Stimulated activated CD8-positive, alpha-beta memory T cell treated with anti-CD3 and anti-CD28 coated beads, Interleukin-15, amount 100 ng/mL, for 48 hours (primary cell): ENCODE measurements around the gene BMPR1B.

Source experiments
- DNase-seq, 2 donors: peaks; one replicate each; pipeline ENCODE4 v3.0.0-alpha.2; 2020; ENCODE audit warnings: low read depth in 2 of 2

BMPR1B gene

DNA sequence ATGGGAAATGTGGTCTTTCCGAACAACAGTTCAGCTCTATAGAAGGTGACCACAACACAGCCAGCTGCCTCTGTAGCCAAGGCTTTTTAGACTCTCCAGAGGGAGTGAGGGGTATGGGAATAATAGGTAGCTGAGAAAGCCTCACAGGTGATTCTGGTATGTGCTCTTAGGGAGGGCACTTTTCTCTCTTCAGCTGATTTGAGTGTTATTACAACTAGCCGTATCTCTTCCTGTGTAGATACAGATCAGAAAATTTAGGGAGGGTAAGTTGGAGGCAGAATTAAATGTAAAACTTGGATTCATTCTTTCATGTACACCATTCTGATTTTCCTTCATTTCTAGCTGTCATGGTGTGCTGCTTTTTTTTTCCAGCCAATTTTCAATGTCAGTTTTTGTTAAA is 154.9 kb downstream of the BMPR1B start:
- no peak for DNase-seq

DNA sequence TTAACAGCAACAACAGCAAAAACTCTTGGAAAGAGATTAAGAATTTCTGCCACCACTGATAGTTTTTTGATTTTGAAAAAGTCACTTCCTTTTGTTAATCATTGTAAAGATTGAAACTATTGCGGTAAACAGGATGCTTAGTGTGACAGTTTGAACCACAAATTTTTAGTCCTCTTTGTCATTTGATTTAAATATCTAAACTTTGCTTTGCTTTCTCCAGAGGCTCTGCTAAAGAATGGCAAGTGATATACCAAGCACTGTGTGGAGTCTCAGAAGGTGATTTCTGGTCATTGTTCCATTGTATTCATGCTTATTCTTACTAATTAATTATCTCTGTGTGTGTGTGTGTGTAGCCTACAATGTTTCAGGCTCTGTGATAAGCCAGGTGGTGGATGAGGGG is 155.6 kb downstream of the BMPR1B start:
- no peak for DNase-seq

DNA sequence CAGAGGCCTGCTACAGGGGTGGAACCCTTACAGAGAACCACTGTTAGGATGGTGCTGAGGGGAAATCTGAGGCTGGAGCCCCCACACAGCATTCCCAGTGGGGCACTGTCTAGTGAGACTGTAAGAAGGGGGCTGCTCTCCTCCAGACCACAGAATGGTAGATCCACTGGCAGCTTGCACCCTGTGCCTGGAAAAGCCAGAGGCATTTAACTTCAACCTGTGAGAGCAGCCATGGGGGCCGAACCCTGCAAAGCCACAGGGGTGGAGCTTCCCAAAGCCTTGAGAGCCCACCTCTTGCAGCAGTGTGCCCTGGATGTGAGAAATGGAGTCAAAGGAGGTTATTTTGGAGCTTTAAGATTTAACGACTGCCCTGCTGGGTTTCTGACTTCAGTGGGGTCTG is 159.4 kb downstream of the BMPR1B start:
- no peak for DNase-seq

DNA sequence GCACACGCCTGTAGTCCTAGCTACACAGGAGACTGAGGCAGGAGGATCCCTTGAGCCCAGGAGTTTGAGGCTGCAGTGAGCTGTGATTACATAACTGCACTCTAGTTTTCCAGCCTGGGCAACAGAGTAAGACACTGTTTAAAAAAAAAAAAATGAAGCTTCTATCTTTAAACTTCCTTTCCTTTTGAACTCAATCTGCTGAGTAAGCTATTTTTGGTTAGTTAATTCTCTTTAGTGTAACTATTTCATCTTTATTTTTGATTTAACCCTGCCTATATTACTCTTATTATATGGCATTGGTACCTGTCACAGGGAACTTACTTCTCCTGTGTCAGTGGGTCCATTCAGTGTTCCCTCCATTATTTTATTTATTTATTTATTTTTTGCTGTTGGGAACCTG is 160.8 kb downstream of the BMPR1B start:
- no peak for DNase-seq

DNA sequence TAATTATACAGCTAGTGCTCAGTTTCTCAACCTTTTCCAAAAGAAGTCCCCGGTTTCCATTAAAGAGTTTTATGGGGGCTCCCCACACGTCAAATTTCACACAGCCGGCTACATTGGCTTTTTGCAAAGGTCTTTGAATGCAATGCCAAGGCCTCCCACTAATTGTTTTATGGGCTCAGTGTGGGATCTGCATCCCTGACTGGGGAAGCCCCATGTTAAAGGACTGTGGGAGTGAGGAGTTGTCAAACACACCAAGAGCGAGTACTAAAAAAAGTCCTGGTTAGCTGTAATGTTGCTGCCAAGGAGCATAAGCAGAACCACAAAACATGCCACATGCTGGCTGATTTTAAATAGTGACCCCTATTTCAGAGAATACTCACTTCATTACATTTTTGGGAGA is 162.6 kb downstream of the BMPR1B start:
- DNase-seq, result no peak

DNA sequence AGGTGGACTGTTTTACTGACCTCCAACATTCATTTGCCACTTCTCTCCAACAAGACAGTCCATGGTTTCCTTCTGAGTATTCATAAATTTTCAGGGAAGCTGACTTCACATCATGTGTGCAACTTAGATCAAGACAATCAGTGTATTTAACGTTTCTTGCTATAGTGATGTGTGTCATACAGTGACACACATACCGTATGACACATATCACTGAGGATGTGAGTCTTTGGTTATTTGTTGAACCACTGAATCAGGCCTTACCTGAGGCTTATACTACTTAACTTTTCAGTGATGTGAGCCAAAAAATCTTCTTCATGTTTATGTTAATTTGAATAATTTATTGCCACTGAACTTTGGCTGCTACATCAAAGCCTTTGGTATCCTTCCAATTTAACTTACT is 166.8 kb downstream of the BMPR1B start:
- DNase-seq, result no peak

DNA sequence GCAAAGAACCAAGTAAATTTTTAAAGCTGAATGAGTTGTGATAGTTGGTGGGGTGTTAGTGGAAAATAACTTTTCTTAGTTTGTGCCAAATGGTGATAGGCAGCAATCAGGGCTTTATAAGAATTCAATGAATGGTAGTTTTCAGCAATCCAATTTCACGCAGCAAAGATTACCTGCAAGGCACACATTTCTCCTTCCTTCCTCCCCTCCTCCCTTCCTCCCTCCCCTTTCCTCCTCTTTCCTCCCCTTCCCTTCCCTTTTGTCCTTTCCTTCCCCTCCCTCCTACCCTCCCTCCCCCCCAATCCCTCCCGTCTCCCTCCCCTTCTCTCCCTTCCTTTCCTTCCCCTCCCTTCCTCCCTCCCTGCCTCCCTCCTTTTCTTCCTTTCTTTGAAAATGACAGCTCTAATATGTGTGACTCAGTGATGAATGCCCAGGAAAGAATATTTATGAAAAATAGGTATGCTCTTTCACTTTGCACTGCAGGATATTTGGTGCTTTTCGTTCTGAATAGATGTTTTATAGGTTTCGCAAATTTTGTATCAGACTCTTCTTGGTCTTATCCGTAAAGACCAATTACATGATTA is 168.1 kb downstream of the BMPR1B start:
- DNase-seq, result no peak

DNA sequence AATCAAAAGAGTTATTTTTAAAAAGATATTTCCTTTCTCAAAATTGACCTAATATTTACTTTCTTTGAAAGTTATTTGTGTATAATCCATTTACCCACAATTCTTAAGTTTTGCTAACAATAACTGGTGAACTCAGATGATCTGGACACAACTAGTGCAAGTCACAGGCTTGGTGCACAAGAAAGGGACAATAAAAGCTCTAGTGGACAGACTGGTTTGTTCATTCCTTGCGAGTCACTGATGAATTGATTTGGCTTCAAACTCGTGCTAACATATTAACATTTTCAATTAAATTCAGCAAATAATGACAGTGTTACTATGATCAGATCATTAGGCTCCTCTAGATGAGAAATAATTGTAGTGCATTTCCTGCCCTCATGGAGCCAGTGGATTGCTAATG is 169.2 kb downstream of the BMPR1B start:
- no peak for DNase-seq

DNA sequence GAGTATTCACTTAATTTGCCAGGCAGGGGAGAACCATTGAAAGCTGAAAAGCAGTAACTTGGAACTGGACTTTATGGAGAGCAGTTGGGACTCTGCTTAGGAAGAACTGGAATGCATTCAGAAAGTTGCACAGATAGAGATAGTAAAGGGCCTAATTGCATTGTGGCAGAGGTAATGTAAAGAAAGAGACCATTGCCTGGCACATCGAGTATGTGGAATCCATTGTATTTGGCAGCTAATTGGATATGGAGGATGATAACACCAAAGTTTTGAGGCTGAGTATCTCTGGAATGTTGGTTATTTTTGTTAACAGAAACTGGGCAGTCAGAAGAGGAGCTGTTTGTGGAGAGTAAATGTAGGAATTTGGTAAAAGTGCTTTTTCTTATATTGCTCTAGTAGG is 169.9 kb downstream of the BMPR1B start:
- DNase-seq, result no peak

DNA sequence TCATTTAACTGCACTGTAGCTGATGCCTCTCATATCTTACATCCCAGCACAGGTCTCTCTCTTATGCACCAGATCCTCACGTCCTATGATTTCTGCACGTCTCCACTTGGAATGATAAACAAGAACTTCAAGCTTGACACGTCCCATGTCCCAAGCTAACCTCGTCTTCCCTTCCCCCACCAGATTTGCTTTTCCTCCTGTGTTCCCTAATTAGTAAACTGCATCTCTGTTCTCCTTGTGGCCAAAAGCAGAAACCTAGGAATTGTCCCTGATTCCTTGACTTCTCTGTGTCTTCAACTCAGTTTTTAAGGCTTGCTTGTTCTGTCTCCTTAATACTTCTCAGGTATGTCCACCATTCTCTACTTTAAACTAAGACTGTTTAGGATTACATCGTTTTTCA is 171.9 kb downstream of the BMPR1B start:
- DNase-seq, result no peak

DNA sequence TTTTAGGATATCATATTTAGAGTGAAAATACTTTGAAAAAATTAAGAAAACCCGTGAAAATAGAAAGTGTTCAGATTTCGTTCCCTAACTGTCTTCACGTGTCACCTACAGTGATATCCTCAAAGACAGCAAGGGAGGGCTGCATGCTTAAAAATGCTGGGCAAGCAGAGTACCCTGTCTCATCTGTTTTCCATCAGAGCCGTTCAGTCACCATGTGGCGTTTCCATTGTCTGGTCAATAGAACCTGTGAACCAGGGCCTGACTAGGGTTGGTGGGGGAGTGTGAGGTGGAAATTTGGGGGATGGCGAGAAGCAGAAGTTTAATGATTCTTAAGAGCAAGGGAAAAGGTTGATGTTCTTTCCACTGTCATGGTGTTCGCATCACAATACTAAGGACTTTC is 173.9 kb downstream of the BMPR1B start:
- no peak for DNase-seq

DNA sequence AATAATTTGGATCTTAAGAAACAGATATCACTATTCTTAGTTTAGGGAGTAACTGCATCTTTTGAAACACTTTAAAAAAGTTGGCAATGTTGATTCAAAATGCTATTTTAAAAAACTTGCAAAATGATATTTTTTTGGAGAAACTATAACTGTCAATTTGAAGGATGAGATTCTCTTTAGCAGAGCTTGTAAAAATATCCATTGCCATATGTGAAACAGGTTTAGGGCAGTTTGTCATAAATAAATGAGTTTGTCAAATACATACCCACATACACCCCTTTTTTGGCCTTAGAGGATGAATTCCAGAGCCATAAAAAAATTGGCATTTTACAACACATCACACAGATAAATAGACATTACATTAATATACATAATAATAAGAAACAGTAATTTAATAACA is 174.6 kb downstream of the BMPR1B start:
- DNase-seq, result no peak

DNA sequence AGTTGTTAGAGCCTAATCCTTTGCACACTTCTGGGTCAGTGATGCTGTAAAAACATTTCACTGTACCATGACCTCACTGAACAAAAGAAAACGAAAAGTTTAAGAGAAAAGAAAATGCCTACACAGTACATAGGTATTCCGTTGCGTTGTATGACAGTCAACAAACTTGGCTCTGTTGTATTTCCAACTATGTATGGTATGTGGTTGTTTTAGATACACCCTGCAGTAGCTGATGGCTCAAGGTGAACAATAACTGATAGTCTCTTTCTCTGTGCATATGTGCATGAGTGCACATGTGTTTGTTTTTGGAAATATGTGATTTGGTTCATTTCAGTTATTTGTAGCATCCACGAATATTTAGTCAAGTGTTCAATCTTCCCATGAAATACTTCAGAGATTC is 176.0 kb downstream of the BMPR1B start:
- DNase-seq, result no peak

DNA sequence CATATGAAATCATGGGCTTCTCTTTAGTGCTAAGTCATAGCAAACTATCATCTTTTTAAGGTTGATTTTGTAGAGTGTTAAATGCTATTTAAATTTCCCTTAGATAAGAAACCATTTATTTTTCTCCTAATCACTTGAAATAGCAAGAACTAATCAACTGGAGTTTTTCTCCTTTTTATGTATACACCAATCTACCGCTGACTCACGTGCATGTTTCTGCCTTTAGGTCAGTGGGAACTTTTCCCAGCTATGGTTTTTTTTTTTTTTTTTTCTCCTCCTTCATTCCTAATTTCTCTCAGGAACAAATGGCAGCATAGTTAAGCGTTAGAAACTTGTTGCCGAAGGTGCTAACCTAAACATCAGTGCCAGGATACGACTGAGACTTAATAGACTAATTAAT is 176.4 kb downstream of the BMPR1B start:
- no peak for DNase-seq

DNA sequence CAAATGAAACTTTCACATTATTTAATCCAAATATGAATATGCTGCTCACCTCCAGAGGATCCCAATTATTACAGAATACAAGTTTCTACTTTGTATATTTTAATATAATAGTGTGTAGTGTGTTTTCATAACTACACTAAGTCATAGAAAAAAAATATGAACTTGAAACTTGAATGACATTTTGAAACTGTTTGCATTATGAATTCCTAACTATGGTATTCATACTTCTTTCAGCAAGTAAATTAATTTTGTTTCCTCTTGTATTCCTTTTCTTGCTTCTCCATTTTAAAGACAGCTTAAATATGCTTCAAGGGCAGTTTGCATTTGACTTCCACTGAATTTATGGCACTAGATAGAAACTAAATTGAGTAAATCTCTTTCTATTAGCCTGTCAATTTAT is 177.1 kb downstream of the BMPR1B start:
- DNase-seq, result no peak

DNA sequence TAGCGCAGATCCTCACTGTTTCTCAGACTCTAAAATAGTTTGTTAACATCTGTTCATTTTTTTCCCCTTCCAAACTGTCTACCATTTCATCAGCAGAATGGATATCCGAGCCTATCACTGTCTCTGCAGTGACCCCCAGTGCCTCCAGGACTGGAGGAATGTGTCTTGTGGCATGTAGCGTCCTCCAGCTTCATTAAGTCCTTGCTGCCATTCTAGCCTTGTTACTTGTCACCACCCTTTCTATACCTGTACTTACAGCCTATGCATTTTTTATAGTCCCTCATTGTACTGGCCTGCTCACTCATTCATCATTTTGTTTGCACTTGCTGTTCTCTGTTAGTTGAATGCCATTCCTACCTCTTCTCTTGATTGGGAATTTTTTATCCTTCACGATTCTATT is 179.1 kb downstream of the BMPR1B start:
- no peak for DNase-seq

DNA sequence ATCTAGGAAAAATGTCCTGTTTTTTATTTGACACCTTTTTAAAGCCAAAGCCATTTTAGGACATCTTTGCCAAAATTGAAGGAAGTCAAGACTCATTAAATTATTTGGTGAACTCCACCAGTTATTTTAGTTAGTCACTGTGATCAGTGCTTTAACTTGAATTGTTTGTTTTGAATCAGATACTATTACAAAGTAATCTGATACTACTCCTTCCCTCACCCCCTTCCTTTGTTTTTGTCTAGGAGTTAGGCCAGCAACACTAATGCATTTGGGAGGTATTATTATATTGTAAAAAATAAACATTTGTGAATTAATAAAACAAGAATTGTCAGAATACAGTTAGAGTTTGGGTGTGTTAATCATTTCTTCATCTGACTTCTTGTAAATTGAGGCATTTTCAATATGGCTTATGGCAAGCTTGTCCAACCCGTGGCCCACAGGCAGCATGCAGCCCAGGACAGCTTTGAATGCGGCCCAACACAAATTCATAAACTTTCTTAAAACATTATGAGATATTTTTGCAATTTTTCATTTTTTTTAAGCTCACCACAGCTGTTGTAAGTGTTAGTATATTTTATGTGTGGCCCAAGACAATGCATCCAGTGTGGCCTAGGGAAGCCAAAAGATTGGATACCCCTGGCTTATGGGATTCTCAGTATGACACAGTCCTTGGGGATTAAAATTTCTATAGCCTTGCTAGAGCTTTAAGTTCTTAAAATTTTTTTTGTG is 182.2 kb downstream of the BMPR1B start:
- DNase-seq, result no peak

DNA sequence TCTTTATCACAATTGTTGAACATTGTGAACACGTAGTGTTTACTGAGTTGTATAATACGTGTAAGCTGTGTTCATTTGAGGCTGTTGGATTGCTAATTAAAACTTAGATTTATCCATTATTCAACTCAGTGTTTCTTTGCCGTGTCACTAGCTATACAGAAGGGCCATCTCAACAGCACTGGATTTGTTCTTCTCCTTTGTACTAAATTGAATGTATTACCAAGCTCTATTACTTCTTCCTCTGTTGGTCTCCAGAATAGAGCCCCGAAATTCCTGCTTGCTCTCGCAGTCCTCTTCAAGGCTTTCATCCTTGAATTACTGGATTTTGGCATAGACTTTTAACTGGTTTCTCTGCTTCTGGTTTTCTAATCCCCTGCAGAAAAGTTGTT is 182.8 kb downstream of the BMPR1B start:
- DNase-seq, result no peak

DNA sequence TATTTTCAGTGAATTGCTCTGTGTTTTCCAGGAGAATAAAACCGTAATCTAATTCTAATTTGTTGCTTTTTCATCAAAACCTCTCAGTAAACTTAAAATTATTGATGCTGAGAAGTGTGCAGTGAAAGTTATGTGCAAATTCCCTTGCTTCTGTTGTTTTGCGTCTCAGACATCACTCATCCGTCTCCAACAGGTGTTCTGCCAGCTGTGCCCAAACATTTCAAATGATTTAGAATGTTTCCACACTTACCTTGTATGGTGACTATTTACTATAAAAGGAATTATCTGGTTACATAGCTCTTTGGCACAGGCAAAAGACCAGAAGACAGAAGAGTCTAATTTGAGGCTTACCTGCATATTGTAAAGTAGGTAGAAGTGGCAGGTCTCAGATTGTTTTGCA is 184.0 kb downstream of the BMPR1B start:
- DNase-seq, result no peak

DNA sequence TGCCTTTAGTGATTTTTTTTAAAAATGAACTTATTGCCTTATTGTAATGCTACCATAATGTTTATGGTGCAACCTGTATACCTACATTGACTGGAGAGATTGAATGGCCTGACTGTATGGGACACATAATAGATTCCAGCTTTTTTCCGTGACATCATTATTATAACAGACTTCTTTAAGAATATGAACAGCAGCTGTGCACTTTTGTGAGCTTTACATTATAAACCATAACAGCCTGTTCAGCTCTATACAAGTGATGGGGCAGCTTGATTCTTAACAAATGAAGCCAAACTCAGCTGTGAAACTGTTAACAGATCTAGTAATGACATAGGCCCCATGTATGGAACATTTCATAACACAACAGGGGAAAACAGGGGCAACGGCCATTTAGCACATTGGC is 187.0 kb downstream of the BMPR1B start:
- DNase-seq, result no peak

DNA sequence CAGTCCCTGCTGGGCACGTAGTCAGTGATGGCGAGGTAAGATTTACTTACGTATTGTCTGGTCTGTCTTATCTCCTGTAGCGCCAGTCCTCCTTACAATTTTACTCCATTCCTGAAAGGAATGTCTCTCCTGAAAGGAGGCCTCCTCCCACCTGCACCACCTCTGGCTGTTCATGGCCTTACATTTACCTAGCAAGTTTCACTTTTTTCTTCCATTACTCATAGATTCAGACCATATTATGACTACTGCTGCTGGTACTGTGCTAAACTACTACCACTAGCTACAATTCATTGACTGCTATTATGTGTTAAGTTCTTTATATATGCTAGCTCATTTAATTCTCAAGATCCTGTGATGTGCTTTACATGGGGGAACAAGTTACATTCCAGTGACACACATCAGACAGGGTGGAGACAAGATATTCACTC is 189.9 kb downstream of the BMPR1B start:
- no peak for DNase-seq

DNA sequence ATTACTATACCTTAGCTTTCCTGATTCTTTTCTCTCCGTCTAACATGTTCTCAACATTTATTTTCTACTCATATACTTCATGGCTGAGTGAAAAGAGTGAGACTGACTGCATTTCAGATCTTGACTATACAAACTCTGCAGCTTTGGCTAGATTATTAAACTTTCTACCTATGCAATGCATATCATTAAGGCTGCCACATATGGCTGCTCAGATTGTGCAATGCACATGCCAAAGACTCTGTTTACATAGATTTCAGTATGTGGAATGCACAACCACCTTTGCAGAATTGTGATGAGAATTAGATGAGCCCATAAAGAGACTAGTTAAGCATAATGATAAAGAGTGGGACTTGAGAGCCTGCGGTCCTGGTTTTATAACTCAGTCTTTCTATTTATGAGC is 196.5 kb downstream of the BMPR1B start:
- DNase-seq, result no peak

DNA sequence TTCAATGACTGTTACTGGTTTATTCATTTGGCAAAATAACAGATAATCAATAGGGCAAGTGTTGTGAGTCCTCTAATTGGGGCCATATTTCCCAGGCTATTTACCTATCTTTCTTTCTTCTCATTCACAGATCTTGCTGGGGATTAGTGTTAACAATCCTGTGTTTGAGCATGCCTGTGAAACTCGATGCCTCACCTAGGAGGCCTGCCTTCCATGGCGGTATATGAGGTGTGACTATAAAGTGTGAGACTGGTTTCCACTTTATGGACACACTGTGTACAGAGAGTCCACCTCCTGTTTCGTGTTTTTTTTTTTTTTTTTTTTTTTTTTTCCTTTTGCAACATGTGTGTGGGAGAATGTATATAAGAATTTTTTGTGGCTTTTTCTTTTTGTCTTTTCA is 199.3 kb downstream of the BMPR1B start:
- DNase-seq, result no peak

DNA sequence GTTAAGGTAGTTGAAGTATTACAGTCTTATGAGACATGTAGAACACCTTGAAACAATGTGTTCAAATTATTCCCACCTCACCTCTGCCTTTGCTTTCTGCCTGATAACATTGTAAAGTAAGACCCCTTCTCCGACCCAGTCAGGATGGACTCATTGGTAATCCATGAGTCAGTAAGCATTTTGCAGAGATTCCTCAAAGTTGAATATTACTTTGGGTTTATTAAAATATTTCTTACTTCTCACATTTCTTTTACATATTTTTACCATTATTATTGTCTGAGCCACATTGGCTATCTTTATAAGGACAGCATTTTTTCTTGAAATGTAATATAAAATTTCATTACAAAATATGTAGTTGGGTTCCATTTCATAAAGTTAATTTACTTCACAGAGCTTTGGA is 201.6 kb downstream of the BMPR1B start:
- no peak for DNase-seq
